Ectodermal cell (in vitro differentiated cells): ENCODE results near the gene ADAT2.

Experiments used
- H3K27ac ChIP-seq: 2 replicates; pipeline ENCODE4 v1.7.0; 2013; ENCODE audit warnings: mild to moderate bottlenecking, low read depth, low read length; ENCODE audit not compliant: insufficient read depth, poor library complexity, severe bottlenecking
- H3K27me3 ChIP-seq: 2 replicates; pipeline ENCODE4 v1.7.0; 2013; ENCODE audit warnings: mild to moderate bottlenecking, low read length; ENCODE audit not compliant: insufficient read depth, control insufficient read depth, poor library complexity, severe bottlenecking
- H3K36me3 ChIP-seq: one replicate; pipeline ENCODE4 v1.7.0; 2013; ENCODE audit warnings: low read length; ENCODE audit not compliant: control insufficient read depth, insufficient read depth
- H3K4me1 ChIP-seq: one replicate; pipeline ENCODE4 v1.7.0; 2013; ENCODE audit warnings: low read length; ENCODE audit not compliant: control insufficient read depth, insufficient read depth
- H3K4me3 ChIP-seq: 2 replicates; pipeline ENCODE4 v1.7.0; 2013; ENCODE audit warnings: low read depth, low read length, control low read depth; ENCODE audit not compliant: insufficient read depth
- H3K9me3 ChIP-seq: 2 replicates; pipeline ENCODE4 v1.7.0; 2013; ENCODE audit warnings: mild to moderate bottlenecking, low read length, moderate library complexity; ENCODE audit not compliant: control insufficient read depth
- WGBS, 2 experiments: methylation state at CpG; one replicate each; pipeline ENCODE4 v1.1.7; 2013; ENCODE audit warnings: missing lambda C conversion rate in 2 of 2; 5-methylcytosine and 5-hydroxymethylcytosine counted together

The ADAT2 gene

GRCh38 chr6:143441680-143442545, 8.6 kb downstream of the ADAT2 start:
- Histone ChIP-seq H3K27me3 (no peaks in the 10 kb centered on the region), H3K9me3 (no peaks in the 10 kb centered on the region), H3K36me3 (peaks cover 4% of the 10 kb centered on the region), H3K27ac (no peak overlapping the region), H3K4me3 (no peak overlapping the region), H3K4me1 (no peaks in the 10 kb centered on the region)
- 89% methylated on average over 8 of the region's 8 CpGs for WGBS, 2 experiments

DNA sequence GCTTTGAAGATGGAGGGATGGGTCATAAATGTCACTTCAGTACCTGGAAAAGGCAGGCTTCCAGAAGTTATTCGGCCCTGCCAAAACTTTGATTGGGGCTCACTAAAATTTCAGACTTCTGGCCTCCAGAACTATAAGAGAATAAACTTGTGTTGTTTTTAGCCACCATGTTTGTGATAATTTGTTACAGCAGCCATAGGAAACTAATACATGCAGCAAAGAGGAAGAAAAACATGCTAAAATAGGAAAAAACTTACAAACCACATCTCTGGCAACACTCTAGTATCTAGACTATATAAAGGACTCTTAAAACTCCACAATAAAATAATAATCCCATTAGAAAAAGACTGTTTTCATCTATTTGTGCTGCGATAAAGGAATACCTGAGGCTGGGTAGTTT, 9.5 kb downstream of the ADAT2 start:
- Histone ChIP-seq H3K4me3 (no peak overlapping the region), H3K27ac (no peak overlapping the region), H3K27me3 (no peaks in the 10 kb centered on the region), H3K4me1 (no peaks in the 10 kb centered on the region), H3K9me3 (no peaks in the 10 kb centered on the region), H3K36me3 (peaks cover 4% of the 10 kb centered on the region)
- 89 to 92% methylated on average over 2 of the region's 2 CpGs for WGBS, 2 experiments

DNA sequence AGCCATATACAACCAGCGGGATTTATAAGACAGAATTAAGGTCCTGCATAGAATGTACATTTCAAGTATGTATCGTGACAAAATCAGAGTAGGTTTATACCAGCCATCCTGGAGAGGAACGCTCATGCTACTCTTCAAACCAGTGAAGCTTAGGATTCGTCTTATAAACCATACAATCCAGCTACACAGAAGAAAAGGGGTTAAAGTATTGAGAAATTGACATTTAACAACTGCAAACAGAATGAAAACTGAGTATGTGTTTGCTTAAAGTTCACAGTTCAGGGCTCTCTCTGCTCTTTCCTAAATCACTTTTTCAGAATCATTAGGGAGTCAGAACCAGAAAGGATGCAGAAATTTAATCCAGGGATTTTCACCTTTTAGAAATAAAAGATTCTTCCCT, 17.9 kb downstream of the ADAT2 start:
- no peaks in the 10 kb centered on the region for H3K27me3 ChIP-seq
- H3K4me3 ChIP-seq = no peak overlapping the region
- H3K4me1 ChIP-seq = no peaks in the 10 kb centered on the region
- no peak overlapping the region for H3K27ac ChIP-seq
- H3K9me3 ChIP-seq = no peaks in the 10 kb centered on the region
- WGBS, 2 experiments = 94 to 100% methylated on average over 2 to 4 of the region's 4 CpGs
- peaks cover 4% of the 10 kb centered on the region for H3K36me3 ChIP-seq

DNA sequence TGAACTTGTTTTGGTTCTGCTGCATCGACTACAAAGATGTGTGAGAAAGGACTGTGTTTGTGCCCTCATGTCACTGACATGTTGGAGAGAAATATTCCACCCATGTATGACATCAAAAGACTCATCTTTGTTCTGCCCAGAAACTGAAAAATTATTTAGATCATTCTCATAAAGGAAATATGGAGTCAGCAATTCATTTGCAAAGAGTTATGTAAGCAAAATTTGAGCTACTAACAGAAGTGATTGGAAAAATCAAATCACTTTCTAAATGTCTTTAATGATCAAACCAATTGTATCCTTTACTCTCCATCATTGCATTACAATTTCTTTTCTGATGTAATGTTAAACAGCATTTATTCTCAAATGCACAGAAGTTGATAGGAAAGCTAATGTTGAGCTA, 19.3 kb downstream of the ADAT2 start:
- no peaks in the 10 kb centered on the region for H3K4me1 ChIP-seq
- H3K27me3 ChIP-seq = no peaks in the 10 kb centered on the region
- WGBS, 2 experiments = 93 to 94% methylated on average over 1 of the region's 1 CpG
- peaks cover 4% of the 10 kb centered on the region for H3K36me3 ChIP-seq
- no peaks in the 10 kb centered on the region for H3K9me3 ChIP-seq
- no peak overlapping the region for H3K27ac ChIP-seq
- H3K4me3 ChIP-seq = no peak overlapping the region

DNA sequence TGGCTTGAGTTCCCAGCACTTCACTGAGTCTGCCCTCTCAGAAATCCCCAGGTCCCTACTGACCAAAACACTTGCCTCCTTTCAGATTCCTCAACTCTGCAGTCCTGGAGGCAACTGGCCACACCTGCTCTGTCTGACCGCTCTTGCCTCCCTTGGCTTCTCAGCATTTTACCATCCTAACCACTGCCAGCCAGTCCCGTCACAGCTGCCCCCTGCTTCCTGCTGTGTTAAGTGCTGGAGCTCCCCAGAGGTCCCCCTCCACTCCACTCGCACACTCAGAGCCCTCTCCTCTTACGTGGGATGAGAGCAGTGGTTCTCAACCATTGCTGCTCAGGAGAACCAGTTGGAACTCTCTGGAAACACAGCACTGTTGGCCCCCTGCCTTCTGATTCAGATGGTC, 20.5 kb downstream of the ADAT2 start:
- Histone ChIP-seq H3K27me3 (no peaks in the 10 kb centered on the region), H3K9me3 (no peaks in the 10 kb centered on the region), H3K36me3 (peaks cover 4% of the 10 kb centered on the region), H3K4me3 (no peak overlapping the region), H3K4me1 (no peaks in the 10 kb centered on the region), H3K27ac (no peak overlapping the region)
- 86 to 89% methylated on average over 4 of the region's 4 CpGs for WGBS, 2 experiments

DNA sequence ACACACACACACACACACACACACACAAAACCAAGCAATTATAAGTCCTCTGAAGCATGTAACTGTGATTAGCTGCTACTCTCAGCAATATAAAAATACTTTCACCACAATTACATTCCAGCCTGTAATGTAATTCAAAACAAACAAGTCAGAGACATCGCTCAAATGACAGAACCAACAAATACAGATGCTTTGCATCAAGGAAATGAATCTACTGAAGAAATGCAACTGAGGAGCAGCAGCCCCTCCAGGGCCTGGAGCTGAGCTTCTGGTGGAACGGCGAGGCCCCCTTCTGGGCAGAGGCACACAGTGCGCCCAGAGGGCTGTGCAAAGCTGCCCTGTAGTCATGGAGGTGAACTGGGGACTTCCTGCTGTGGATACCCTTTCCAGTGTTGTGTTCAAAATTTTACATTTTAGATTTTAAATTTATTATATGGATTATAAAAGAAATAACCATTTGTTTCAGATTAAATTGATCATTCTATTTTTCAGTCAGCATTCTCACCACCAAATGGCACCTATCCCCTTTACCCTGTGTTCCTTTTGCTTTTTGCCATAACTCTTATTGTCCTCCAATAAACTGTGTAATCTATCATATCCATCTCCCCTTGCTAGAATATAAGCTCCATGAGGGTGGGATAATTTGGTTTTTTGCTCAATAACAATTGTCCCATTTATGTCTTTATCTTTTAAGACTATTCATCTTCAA, 23.2 kb downstream of the ADAT2 start:
- no peaks in the 10 kb centered on the region for H3K4me1 ChIP-seq
- 9 to 23% methylated on average over 4 of the region's 4 CpGs for WGBS, 2 experiments
- no peaks in the 10 kb centered on the region for H3K27me3 ChIP-seq
- no peaks in the 10 kb centered on the region for H3K9me3 ChIP-seq
- no peak overlapping the region for H3K27ac ChIP-seq
- no peak overlapping the region for H3K4me3 ChIP-seq
- no peaks in the 10 kb centered on the region for H3K36me3 ChIP-seq

- 92 to 96% methylated on average over 2 of the region's 2 CpGs for WGBS, 2 experiments
- H3K9me3 ChIP-seq = no peaks in the 10 kb centered on the region
- H3K36me3 ChIP-seq = no peaks in the 10 kb centered on the region
- no peaks in the 10 kb centered on the region for H3K4me1 ChIP-seq
- no peak overlapping the region for H3K4me3 ChIP-seq
- H3K27ac ChIP-seq = no peak overlapping the region
- no peaks in the 10 kb centered on the region for H3K27me3 ChIP-seq
These were observed 24.5 kb downstream of the ADAT2 start for GRCh38 chr6:143426026-143426425.

GRCh38 chr6:143419526-143419925, 31.0 kb downstream of the ADAT2 start:
- WGBS, 2 experiments = 92 to 93% methylated on average over 6 of the region's 6 CpGs
- H3K4me1 ChIP-seq = no peaks in the 10 kb centered on the region
- no peaks in the 10 kb centered on the region for H3K27me3 ChIP-seq
- no peaks in the 10 kb centered on the region for H3K36me3 ChIP-seq
- H3K4me3 ChIP-seq = no peak overlapping the region
- no peak overlapping the region for H3K27ac ChIP-seq
- H3K9me3 ChIP-seq = no peaks in the 10 kb centered on the region

- 93 to 97% methylated on average over 3 of the region's 3 CpGs for WGBS, 2 experiments
- H3K4me1 ChIP-seq = peaks cover 6% of the 10 kb centered on the region
These were observed 35.7 kb downstream of the ADAT2 start for GRCh38 chr6:143414769-143415168.

DNA sequence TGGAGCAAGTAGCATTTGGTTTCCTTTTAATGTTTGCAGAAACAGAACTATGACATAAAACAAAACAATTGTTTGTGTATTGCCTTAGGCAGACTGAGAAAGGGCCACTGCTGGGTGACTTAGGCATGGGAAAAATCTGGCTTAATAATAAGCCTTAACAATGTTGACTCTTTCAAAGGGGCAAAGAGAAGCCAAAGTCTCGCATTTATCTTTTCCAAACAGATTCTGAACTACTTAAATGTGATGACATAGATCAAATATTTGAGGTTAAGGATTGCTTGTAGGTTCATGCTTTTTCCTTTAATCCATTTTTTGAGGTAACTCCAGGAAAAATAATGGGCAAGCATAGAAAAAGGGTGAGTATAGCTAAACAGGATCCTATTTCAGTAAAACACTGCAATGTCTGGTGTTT, 39.6 kb downstream of the ADAT2 start:
- Histone ChIP-seq H3K9me3 (no peaks in the 10 kb centered on the region), H3K36me3 (no peaks in the 10 kb centered on the region), H3K4me3 (no peak overlapping the region), H3K4me1 (peaks cover 6% of the 10 kb centered on the region), H3K27ac (no peak overlapping the region), H3K27me3 (no peaks in the 10 kb centered on the region)
- WGBS, 2 experiments = 93% methylated on average over 1 of the region's 1 CpG; no CpG with 5 or more reads in 1 of the 2 experiments

More at GRCh38 chr6:143414769-143415168, 35.7 kb downstream of the ADAT2 start:
- Histone ChIP-seq H3K4me3 (no peak overlapping the region), H3K9me3 (no peaks in the 10 kb centered on the region), H3K36me3 (no peaks in the 10 kb centered on the region), H3K27me3 (no peaks in the 10 kb centered on the region), H3K27ac (no peak overlapping the region)
